ENCODE measurements around the gene MAP7. TPM values are rescaled to one million over a fixed set of nuclear protein-coding genes. Genes with fewer than 3 reads are reported as not detected.
"Not testable (repeated sequence)": the region's sequence is repeated elsewhere in the genome, so short reads cannot be mapped to it uniquely, and the experiment has no call there.

MAP7 gene
- total RNA-seq = under 1 TPM in 1 of 2 experiments, not detected in 1; 0.16 TPM
- under 1 TPM in 1 of 3 donors, not detected in 2; 0.15 TPM for polyA plus RNA-seq
- total RNA-seq = 0 to 1.2 (median 0.41) reads per million in 6 experiments

DNA sequence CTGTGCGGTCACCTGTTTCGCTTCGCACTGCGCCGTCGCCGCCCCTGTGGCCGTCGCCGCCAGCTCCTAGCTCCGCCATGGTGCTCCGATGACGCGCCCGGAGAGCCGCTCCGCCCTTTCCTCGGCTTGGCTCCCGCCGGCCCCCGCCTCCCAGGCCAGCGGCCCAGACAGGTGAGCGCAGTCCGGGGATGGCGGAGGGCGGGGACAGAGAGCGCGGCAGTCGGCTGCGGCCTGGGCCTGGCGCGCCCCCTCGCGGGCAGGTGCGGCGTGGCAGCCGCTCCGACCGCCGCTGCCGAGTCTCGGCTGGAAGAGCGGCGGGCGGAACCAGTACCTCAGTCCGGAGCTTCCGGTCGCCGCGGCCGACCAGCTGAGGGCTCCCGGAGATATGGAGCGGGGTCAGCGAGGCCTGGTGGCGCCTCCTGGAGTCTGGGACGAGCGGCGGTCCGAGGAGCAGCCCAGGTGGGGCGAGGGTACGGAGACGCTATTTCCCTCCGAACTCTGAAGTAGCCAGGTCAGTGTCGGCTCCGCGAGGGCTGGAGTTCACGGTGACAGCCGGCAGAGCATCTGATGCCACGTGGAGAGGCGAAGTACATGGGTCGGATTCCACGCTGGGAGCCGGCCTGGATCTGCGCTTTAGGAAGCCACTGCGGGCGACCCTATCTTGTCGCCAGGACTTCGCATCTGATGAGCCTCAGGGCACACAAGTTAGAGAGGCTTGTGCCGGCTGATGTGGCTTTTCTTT lies at the start of gene MAP7:
Gene MAP7 (minus strand): TSS at position 93 of the 742 bp plus-strand sequence. CDS start 14 bp downstream, at position 79.
- Mint-ChIP-seq H3K27ac (peak within 1 kb of the TSS in 1 of 10 donors; percentile 30), H3K27me3 (peaks cover 15 to 47% (median 41%) of the 10 kb centered on the region in 5 donors), H3K9me3 (no peaks in the 10 kb centered on the region), H3K4me1 (peaks cover 0 to 14% (median 5%) of the 10 kb centered on the region in 4 donors), H3K36me3 (no peaks in the 10 kb centered on the region), H3K4me3 (peak within 1 kb of the TSS; percentile 56 to 86 (median 74))
- POLR2A ChIA-PET = interaction anchor here (2.4 kb wide), 1 partner anchor 261 kb away, joined by 7 read pairs; the partner anchor contains the start of gene BCLAF1
- ATAC-seq = peak; percentile 86 to 90
- peak; percentile 35 to 70 (median 56) for DNase-seq

DNA sequence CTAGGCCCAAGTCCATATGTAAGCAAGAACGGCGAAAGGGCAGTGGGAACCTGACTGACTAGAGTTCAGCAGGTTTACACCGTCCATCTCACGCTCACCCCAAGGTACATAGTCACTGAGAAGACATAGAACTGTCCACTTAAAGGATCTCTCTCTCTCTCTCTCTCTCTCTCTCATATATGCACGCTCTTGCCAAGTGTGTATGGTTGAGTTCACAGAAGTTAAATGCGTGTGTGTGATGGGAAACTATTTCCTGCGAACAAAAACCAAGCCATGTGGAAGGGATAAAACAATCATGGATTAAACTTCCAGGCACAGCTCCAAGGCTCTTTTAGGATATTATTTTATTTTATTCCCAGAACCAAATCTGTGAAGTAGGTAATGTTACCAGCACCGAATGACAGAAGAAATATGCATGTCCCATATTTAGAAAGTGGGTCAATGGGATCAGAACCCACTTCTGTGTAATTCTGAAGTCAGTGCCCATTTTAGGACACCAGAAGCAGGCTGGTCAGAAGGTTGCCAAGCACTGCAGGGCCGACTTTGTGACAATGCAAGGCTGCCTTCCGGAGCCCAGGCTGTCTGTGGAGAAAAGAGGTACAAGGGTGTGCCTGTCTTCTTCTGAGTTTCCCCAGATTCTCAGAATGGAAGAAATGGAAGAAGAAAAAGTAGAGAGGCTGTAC lies 49.2 kb upstream of the MAP7 start:
- H3K4me3 Mint-ChIP-seq = no peak overlapping the region
- no peak for DNase-seq
- POLR2A ChIA-PET = no interaction called here

DNA sequence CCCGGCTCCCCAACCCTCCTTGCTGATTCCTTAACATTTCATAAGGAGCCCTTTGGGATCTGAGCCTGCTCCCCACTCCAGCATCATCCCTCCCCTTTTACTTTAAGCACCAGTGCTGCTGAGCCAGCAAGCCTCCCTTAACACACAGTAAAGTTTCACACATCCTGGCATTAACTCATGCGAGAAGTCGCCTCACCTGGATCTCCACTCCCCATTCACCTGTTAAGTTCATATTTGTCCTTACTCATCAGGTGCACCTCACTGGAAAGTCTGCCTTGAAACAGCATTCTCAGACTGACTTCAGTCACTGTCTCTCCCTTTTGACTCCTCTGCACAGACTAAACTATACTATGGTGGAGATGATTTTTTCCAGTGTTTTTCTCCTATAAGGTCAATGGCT lies 47.8 kb upstream of the MAP7 start:
- Mint-ChIP-seq H3K4me1 (peaks cover 12 to 21% (median 15%) of the 10 kb centered on the region in 4 donors), H3K4me3 (no peak overlapping the region), H3K9me3 (no peaks in the 10 kb centered on the region), H3K27ac (peak overlapping the region in 1 of 10 donors; percentile 5), H3K27me3 (no peaks in the 10 kb centered on the region), H3K36me3 (peaks cover 5 to 34% (median 8%) of the 10 kb centered on the region in 3 donors)
- DNase-seq (no peak), ATAC-seq (no peak)
- POLR2A ChIA-PET = no interaction called here

More for the DNA sequence above, 49.2 kb upstream of the MAP7 start:
- ATAC-seq = no peak
- H3K9me3 Mint-ChIP-seq = no peaks in the 10 kb centered on the region
- peaks cover 8 to 43% (median 9%) of the 10 kb centered on the region in 3 donors for H3K36me3 Mint-ChIP-seq
- peaks cover 4 to 7% (median 6%) of the 10 kb centered on the region in 4 donors for H3K4me1 Mint-ChIP-seq
- H3K27me3 Mint-ChIP-seq = no peaks in the 10 kb centered on the region
- H3K27ac Mint-ChIP-seq = no peak overlapping the region

DNA sequence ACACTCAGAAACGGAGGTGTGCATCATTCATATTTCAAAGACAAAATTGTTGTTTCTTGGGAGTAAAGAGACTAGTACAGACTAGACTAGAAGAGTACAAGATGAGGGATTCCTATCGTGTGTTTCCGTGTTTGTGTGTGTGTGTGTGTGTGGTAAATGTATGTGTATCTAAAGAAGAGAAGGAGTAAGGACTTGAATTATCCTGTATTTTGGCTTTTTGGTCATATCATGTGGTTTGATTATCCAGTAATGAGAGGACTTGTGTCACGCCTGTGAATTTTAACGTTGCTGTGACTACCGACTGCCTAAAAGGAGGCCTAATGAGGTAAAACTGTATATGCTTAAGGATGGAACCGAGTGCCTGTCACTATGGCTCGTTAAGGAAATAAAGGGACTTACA lies 44.4 kb upstream of the MAP7 start:
- H3K27ac Mint-ChIP-seq = peak overlapping the region in 4 of 10 donors; percentile 15 to 47 (median 38)
- POLR2A ChIA-PET = no interaction called here
- ATAC-seq (no peak), DNase-seq (no peak)
- no peaks in the 10 kb centered on the region for H3K27me3 Mint-ChIP-seq
- no peaks in the 10 kb centered on the region for H3K9me3 Mint-ChIP-seq
- peaks cover 12 to 21% (median 15%) of the 10 kb centered on the region in 4 donors for H3K4me1 Mint-ChIP-seq
- no peak overlapping the region for H3K4me3 Mint-ChIP-seq
- peaks cover 13 to 46% (median 33%) of the 10 kb centered on the region in 3 donors for H3K36me3 Mint-ChIP-seq

DNA sequence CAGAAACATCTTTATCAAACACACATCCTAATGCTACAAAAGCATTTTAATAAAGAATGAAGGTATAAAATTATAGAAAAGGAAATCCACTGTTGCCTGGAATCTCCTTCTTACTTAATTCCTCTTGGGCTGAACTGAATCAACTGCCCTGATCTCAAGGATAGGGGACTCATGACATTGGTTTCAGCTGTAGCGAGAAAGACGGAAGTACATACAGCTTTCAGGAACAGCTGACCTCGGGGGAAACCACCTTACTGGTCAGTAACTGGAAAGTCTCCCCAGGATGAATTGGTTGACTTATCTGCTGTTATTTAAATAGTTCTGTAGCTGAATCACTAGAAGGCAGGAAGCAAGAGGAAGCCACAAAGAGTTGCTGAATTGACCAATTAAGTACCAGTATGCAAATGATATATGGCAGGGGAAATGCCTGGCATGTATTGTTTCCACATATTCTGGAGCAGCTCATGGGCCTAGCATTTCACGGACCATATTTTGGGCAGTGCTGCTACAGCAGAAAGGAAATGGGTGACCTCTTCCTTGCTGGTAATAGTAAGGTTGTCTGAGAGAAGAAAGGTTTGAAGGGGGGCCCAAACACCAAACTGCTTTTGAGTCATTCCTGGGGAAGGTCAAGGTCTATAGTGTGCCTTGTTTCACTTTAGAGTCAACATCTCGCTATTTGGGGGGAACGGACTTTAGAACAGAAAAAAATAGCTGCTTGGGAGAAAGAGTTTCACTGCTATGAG lies 43.7 kb upstream of the MAP7 start:
- DNase-seq (peak in 4 of 10 donors; percentile 5 to 25 (median 12)), ATAC-seq (peak; percentile 72 to 76)
- Mint-ChIP-seq H3K4me3 (peak overlapping the region in 2 of 10 donors; percentile 12 to 27), H3K27ac (peak overlapping the region in 6 of 10 donors; percentile 0 to 53 (median 14)), H3K27me3 (no peaks in the 10 kb centered on the region), H3K36me3 (peaks cover 13 to 50% (median 38%) of the 10 kb centered on the region in 3 donors), H3K9me3 (no peaks in the 10 kb centered on the region), H3K4me1 (peaks cover 12 to 21% (median 15%) of the 10 kb centered on the region in 4 donors)
- POLR2A ChIA-PET = no interaction called here

DNA sequence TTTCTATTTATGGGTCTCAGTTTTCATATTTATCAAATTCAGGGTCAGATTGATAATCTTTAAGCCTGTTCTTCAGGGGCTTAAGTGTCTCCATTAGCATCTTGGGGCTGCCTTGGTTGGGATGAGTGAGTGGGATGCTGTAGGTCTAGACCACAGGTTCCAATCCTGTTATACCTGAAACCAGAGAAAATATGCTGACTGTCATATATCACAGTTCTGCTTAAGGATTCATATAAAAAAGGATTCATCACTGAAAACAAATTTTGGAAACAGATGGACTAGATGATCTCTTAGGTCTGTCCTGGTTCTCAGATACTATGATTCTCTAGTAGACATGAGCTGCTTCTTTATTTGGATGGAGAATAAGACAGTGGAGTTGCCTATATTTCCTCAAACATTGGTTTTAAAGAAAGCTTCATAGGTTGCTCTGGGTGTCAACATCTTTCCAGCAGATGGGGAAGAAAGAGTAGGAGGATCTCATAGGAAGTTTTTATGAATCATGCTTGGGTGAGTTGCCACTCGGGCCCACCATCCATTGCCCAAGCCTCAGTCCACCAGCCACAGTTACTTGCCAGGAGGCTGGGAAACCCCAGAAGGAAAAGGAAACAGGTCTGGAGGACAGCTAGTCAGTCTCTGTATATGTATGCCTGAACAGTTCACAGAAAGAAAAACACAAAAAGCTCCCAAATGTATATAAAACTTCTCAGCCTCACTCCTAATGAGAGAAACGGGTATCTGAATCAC lies 42.9 kb upstream of the MAP7 start:
- H3K27me3 Mint-ChIP-seq = no peaks in the 10 kb centered on the region
- H3K4me1 Mint-ChIP-seq = peaks cover 12 to 21% (median 15%) of the 10 kb centered on the region in 4 donors
- H3K4me3 Mint-ChIP-seq = no peak overlapping the region
- POLR2A ChIA-PET = no interaction called here
- peak overlapping the region in 2 of 10 donors; percentile 7 to 47 for H3K27ac Mint-ChIP-seq
- no peaks in the 10 kb centered on the region for H3K9me3 Mint-ChIP-seq
- DNase-seq = no peak
- H3K36me3 Mint-ChIP-seq = peaks cover 13 to 56% (median 38%) of the 10 kb centered on the region in 3 donors
- ATAC-seq = no peak

DNA sequence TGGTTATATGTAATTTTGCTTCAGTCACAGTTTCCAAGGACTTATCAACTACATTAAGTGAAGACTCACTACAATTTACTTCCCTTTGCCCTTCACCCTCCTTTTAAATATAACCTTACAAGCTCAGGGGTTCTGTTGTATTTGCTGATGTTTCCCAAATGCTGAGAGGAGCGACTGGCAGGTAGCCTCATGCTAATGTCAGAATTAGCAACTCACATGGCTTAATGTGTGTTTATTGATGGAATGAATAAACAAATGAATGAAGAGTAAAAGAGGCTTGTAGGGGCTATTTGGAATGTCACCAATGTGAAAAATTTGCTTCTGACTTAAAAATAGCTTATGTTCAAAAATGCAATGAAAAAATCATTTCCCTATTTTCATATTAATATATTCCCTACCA lies 41.4 kb upstream of the MAP7 start:
- POLR2A ChIA-PET = no interaction called here
- H3K9me3 Mint-ChIP-seq = no peaks in the 10 kb centered on the region
- no peak overlapping the region for H3K4me3 Mint-ChIP-seq
- peaks cover 12 to 21% (median 15%) of the 10 kb centered on the region in 4 donors for H3K4me1 Mint-ChIP-seq
- ATAC-seq = no peak
- no peaks in the 10 kb centered on the region for H3K27me3 Mint-ChIP-seq
- H3K27ac Mint-ChIP-seq = no peak overlapping the region
- peaks cover 12 to 59% (median 38%) of the 10 kb centered on the region in 3 donors for H3K36me3 Mint-ChIP-seq
- no peak for DNase-seq

DNA sequence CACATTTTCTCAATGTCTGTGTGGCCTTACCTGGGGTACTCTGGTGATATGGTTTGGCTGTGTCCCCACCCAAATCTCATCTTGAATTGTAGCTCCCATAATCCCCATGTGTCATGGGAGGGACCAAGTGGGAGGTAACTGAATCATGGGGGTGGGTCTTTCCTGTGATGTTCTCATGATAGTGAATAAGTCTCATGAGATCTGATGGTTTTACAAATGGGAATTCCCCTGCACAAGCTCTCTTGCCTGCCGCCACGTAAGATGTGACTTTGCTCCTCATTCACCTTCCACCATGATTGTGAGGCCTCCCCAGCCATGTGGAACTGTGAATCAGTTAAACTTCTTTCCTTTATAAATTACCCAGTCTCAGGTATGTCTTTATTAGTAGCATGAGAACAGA lies 40.6 kb upstream of the MAP7 start:
- H3K9me3 Mint-ChIP-seq, H3K27me3 Mint-ChIP-seq, H3K4me3 Mint-ChIP-seq, H3K27ac Mint-ChIP-seq, DNase-seq, ATAC-seq, POLR2A ChIA-PET: not testable (repeated sequence)
- Mint-ChIP-seq H3K36me3 (peaks cover 5 to 55% (median 33%) of the 10 kb centered on the region in 3 donors), H3K4me1 (peaks cover 11 to 19% (median 13%) of the 10 kb centered on the region in 4 donors)

DNA sequence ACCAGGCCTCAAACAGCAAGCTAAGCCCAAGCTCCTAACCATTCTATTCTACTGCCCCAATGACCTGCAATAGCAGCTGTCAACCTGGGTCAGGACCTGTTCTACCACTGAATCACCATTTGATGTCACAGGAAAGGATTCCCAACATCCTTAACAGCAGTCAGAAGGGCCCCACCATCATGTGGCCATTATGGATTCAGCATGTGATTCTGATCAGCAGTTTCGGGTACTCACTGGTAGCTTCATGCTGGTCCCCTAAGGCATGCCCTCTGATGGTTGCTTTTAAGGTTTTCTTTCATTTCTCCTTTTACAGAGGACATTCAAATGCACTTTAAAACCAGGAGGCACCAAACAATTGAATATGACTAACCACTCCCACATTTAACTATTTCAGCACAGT lies 37.3 kb upstream of the MAP7 start:
- peaks cover 5 to 60% (median 36%) of the 10 kb centered on the region in 3 donors for H3K36me3 Mint-ChIP-seq
- H3K9me3 Mint-ChIP-seq = no peaks in the 10 kb centered on the region
- no peak overlapping the region for H3K27ac Mint-ChIP-seq
- H3K27me3 Mint-ChIP-seq = no peaks in the 10 kb centered on the region
- DNase-seq (no peak), ATAC-seq (no peak)
- no peaks in the 10 kb centered on the region for H3K4me1 Mint-ChIP-seq
- H3K4me3 Mint-ChIP-seq = no peak overlapping the region
- POLR2A ChIA-PET = no interaction called here

DNA sequence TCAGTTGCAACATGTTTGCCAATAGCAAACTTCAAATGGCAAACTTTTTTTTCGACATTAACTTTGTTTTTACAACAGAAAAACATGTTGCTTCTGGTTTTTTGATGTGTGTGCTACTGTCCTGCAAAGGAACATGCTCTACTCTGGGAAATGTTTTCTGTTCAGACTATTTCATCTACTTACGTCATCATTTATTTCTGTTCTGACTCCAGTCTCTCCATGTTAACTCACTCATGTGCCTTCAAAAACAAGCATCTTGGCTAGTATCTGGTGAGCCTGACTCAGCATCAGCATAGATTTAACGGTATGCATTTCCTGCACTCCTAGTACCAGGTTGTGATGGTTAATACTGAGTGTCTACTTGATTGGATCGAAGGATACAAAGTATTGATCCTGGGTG lies 36.1 kb upstream of the MAP7 start:
- H3K9me3 Mint-ChIP-seq = no peaks in the 10 kb centered on the region
- no peaks in the 10 kb centered on the region for H3K27me3 Mint-ChIP-seq
- no peak overlapping the region for H3K4me3 Mint-ChIP-seq
- H3K4me1 Mint-ChIP-seq = no peaks in the 10 kb centered on the region
- ATAC-seq (no peak), DNase-seq (no peak)
- H3K36me3 Mint-ChIP-seq = peaks cover 5 to 54% (median 25%) of the 10 kb centered on the region in 3 donors
- H3K27ac Mint-ChIP-seq = no peak overlapping the region
- POLR2A ChIA-PET = no interaction called here

DNA sequence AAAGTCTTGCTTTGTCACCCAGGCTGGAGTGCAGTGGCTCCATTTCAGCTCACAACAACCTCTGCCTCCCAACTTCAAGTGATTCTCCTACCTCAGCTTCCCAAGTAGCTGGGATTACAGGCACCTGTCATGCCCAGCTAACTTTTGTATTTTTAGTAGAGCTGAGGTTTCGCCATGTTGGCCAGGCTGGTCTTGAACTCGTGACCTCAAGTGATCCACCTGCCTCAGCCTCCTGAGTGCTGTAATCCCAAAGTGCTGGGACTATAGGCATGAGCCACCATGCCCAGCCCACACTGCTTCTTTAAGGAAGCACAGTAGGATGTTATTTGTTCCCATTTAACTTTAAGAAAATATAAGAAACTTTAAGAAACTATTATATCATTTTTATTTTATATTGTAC lies 35.3 kb upstream of the MAP7 start:
- H3K4me1 Mint-ChIP-seq, H3K9me3 Mint-ChIP-seq, ATAC-seq, H3K27me3 Mint-ChIP-seq, H3K4me3 Mint-ChIP-seq, H3K27ac Mint-ChIP-seq, POLR2A ChIA-PET, DNase-seq: not testable (repeated sequence)
- peaks cover 4 to 54% (median 21%) of the 10 kb centered on the region in 3 donors for H3K36me3 Mint-ChIP-seq

DNA sequence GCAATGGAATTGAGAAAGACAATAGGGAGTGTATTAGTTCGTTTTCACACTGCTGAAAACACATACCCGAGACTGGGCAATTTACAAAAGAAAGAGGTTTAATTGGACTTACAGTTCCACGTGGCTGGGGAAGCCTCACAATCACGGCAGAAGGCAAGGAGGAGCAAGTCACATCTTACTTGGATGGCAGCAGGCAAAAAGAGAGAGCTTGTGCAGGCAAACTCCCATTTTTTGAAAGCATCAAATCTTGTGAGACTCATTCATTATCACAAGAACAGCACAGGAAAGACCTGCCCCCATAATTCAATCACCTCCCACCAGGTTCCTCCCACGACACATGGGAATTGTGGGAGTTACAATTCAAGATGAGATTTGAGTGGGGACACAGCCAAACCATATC lies 34.1 kb upstream of the MAP7 start:
- H3K9me3 Mint-ChIP-seq, ATAC-seq, H3K4me1 Mint-ChIP-seq, H3K4me3 Mint-ChIP-seq, POLR2A ChIA-PET, H3K27me3 Mint-ChIP-seq, H3K27ac Mint-ChIP-seq, DNase-seq: not testable (repeated sequence)
- peaks cover 9 to 54% (median 23%) of the 10 kb centered on the region in 3 donors for H3K36me3 Mint-ChIP-seq
